GM19372 (cell line): ENCODE results near the gene MYO3B.
"Not testable (repeated sequence)": the region's sequence is repeated elsewhere in the genome, so short reads cannot be mapped to it uniquely, and the experiment has no call there.

Experiments used
- ATAC-seq: cut with Tn5 transposase; IDR thresholded peaks from one replicate; pipeline ENCODE4 v1.9.1; 2021; ENCODE audit warnings: mild to moderate bottlenecking, low read depth, moderate library complexity; ENCODE audit not compliant: unreplicated experiment

Gene MYO3B

GRCh38 chr2:170652637-170653417 lies 474.9 kb downstream of the MYO3B start:
- ATAC-seq, result no peak

- ATAC-seq, result no peak
Measured at GRCh38 chr2:170656669-170657068, 478.7 kb downstream of the MYO3B start.

- ATAC-seq, result no peak
Measured at GRCh38 chr2:170660409-170660808, 482.5 kb downstream of the MYO3B start.

GRCh38 chr2:170665743-170666142 lies 487.8 kb downstream of the MYO3B start:
- no peak for ATAC-seq

GRCh38 chr2:170669909-170670308 lies 492.0 kb downstream of the MYO3B start:
- no peak for ATAC-seq

GRCh38 chr2:170670651-170671050 lies 492.7 kb downstream of the MYO3B start:
- ATAC-seq, result no peak

DNA sequence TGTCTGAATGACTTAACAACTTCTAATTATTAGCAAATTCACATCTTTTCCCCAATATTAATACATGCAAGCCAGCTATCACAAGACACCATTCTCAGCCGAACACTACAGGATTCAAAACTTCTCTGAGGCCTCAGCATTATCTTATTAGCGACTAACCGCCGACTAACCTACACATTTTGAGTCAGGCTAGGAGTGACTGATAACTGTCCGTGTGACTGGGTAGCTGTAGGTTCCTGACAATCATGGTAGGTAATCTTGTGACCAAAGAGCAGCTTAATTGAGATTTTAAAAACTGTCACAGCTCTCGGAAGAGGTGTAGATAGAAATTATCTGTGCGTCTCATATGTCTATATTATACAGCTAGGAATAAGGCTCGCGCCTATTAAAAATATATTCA lies 493.1 kb downstream of the MYO3B start:
- ATAC-seq, result no peak

- ATAC-seq, result not testable (repeated sequence)
Measured at GRCh38 chr2:170674282-170674681, 496.3 kb downstream of the MYO3B start.

DNA sequence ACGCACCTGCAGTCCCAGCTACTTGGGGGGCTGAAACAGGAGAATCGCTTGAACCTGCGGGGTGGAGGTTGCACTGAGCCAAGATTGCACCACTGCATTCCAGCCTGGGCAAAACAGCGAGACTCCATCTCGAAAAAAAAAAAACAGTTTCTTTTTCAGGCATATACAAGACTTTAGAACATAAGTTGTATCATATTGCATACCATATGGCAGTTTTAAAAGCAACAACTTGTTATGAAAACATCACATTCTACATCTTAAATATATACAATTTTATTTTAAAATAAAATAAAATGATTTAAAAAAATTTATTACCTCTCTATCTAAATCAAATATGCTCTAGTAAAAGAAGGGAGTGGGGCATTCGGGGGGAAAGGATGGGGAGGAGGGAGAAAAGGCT lies 497.8 kb downstream of the MYO3B start:
- ATAC-seq, result no peak

DNA sequence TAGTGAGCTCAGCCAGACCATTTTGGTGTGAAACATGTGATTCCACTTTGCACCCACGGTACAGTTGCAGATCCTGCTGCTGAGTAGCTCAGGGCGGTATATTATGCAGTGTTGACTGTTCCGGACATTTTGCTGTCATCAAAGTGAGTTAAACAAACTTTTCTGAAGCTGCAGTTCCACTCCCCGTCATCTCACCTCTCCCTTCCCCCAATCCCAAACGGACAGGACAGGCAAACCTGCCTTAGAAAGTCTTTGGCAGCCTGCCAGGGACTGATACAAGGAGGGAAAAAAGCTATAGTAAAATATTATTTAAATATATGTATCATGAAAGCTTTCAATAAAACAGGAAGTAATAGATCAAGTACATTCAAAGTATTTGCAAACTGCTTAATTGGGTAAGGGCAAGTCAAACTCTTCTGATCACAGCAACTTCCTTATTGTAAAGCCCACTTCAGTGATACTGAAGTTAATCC lies 501.7 kb downstream of the MYO3B start:
- ATAC-seq, result no peak

- ATAC-seq, result peak; percentile 87
Measured at GRCh38 chr2:170680172-170680941, 502.4 kb downstream of the MYO3B start.

DNA sequence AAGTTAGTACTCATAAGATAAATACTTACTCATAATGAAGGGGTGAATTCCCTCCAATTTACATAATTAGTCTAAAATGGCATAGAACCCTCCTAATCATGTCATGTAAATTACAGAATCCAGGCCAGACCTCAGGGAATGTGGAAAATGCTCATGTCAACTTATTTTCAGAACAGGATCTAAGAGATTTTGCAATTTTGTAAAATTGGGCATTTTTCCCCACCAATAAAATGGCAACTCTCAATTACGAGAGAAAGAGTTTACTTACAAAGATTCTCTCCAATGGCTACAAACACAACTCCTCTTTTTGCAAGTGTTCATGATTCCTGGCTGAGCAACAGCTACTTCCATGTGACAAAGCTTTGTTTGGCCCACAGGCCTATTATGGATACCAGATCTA lies 503.4 kb downstream of the MYO3B start:
- no peak for ATAC-seq

DNA sequence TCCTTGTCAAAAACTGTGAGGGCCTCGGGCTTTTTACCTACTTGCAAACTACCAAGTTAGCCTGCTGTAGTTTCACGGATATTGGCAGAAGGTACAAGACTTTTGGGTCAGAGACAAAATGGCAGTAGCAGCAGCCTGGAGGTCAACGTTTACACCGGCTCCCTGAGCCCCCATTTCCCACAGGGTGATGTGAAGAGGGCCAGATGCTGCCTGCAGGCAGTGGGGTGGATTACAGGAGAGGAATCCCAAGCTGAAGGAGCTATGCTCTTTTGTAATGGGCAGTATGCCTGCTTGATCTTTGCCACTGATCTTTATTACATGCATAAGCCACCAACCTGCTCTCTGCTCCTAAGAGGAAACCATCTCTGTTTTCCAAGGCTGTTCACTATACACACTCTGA lies 507.6 kb downstream of the MYO3B start:
- no peak for ATAC-seq

DNA sequence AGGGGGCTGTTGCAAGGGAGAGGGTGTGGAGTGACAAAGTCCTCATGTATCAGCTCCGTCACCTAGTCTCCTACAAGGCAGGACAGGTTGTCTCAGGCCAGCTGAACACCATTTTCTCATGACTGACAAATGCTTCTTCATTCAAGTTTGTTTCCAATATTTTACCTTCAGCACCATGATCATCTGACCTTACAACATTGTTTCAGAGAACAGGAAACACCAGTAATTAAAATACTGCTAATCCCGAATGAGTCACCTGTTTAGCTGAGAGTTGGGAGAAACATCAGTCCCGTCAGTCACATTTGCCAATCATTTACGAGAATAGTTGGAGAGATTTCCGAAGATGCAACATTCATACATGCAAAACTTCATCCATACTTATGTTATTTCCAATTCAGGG lies 511.5 kb downstream of the MYO3B start:
- no peak for ATAC-seq

DNA sequence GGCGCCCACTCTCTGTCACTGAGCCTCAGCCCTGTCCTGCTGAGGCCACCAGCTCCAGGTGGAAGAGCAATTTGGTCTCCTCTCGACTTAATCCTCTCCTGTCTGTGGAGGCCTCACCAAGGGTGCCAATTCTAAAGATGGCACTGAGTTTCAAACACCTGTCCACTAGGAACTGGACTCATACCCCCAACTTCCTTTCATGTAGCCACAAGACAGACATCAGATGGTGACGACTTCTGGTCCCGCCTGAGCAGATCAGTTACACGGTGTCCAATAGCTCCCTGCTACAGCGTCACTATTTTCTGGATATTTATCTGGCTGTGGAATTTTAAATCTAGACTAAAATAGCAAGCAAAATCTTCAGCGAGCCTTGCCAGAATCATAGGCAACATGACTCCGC lies 512.7 kb downstream of the MYO3B start:
- ATAC-seq, result no peak

GRCh38 chr2:170694316-170694715 lies 516.4 kb downstream of the MYO3B start:
- ATAC-seq, result no peak

GRCh38 chr2:170695521-170696410 lies 517.8 kb downstream of the MYO3B start:
- no peak for ATAC-seq

GRCh38 chr2:170696948-170697347 lies 519.0 kb downstream of the MYO3B start:
- no peak for ATAC-seq

DNA sequence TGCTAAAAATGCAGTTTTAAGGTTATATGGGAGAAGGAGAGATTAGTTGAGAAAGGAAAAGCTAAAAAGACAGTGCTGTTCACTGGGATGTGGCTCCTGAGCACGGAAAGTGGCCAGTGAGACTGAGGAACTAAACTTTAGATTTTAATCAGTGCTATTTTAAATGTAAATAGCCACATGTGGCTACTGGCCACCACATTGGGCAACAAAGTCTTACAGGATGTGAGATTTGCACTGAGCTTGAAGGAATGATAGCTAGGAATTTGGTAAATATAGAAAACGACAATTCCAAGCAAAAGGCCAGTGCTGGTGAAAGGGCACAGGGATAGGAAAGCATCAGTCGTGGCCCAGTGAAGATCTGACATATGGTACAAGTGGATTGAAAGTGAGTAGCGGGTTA lies 523.1 kb downstream of the MYO3B start:
- ATAC-seq, result no peak

- ATAC-seq, result no peak
Measured at GRCh38 chr2:170703776-170704476, 526.0 kb downstream of the MYO3B start.
